DND-41 (cell line): Measurements from ENCODE around the gene CABYR.
A peak's percentile ranks its signal among the peaks of the same experiment; 100 is the strongest.

Experiments
- ATAC-seq: fragments of 200-7000 bp; cut with Tn5 transposase; 3 replicates; pipeline ENCODE4 v1.9.1; 2021; ENCODE audit warnings: low read depth; ENCODE audit not compliant: insufficient read depth
- DNase-seq: peaks from one replicate; pipeline ENCODE4 v3.0.0-alpha.2; 2020
- H2AFZ ChIP-seq: 2 replicates; pipeline ENCODE4 v1.6.0; 2012; ENCODE audit warnings: low read depth, low read length
- H3K27ac ChIP-seq: 2 replicates; pipeline ENCODE4 v1.5.1; 2012; ENCODE audit warnings: low read length, inconsistent platforms
- H3K27me3 ChIP-seq: fragments of 200-600 bp; sonication (generic); 2 replicates; pipeline ENCODE4 v1.6.0; 2012; ENCODE audit warnings: low read length, mild to moderate bottlenecking, inconsistent platforms; ENCODE audit not compliant: insufficient read depth, poor library complexity
- H3K36me3 ChIP-seq: 2 replicates; pipeline ENCODE4 v1.5.1; 2012; ENCODE audit warnings: low read length, inconsistent platforms; ENCODE audit not compliant: insufficient read depth
- H3K4me1 ChIP-seq: 2 replicates; pipeline ENCODE4 v1.5.1; 2012; ENCODE audit warnings: mild to moderate bottlenecking, low read length; ENCODE audit not compliant: insufficient read depth
- H3K4me2 ChIP-seq: 2 replicates; pipeline ENCODE4 v1.6.0; 2012; ENCODE audit warnings: mild to moderate bottlenecking, moderate library complexity, low read length, inconsistent platforms; ENCODE audit not compliant: insufficient read depth
- H3K4me3 ChIP-seq, 2 experiments: fragments of 200-600 bp in 1 of 2; shearing (Covaris generic) in 1 of 2; 2 replicates each; pipeline ENCODE4 v1.5.1; 2012 to 2016; ENCODE audit warnings: inconsistent platforms in 2 of 2, low read length in 2 of 2, mild to moderate bottlenecking in 2 of 2, low read depth in 1 of 2, moderate library complexity in 1 of 2
- H3K79me2 ChIP-seq: 2 replicates; pipeline ENCODE4 v1.6.0; 2012; ENCODE audit warnings: low read length, inconsistent platforms; ENCODE audit not compliant: insufficient read depth
- H3K9ac ChIP-seq: 2 replicates; pipeline ENCODE4 v1.6.0; 2012; ENCODE audit warnings: low read depth, mild to moderate bottlenecking, inconsistent platforms, low read length, moderate library complexity
- H3K9me3 ChIP-seq: 2 replicates; pipeline ENCODE4 v1.5.1; 2012; ENCODE audit warnings: low read length, moderate library complexity, mild to moderate bottlenecking, inconsistent platforms; ENCODE audit not compliant: insufficient read depth, severe bottlenecking
- H4K20me1 ChIP-seq: 2 replicates; pipeline ENCODE4 v1.6.0; 2012; ENCODE audit warnings: low read length; ENCODE audit not compliant: insufficient read depth
- CTCF ChIP-seq: IDR thresholded peaks from 2 replicates; pipeline ENCODE4 v1.5.1; 2012; ENCODE audit warnings: borderline replicate concordance, low read length, moderate library complexity, mild to moderate bottlenecking; ENCODE audit not compliant: poor library complexity, severe bottlenecking; ENCODE audit errors: extremely low read depth
- EZH2 ChIP-seq: IDR thresholded peaks from 3 replicates; pipeline ENCODE4 v1.6.1; 2012; ENCODE audit warnings: borderline replicate concordance, low read depth, mild to moderate bottlenecking, moderate library complexity, low read length, inconsistent platforms; ENCODE audit not compliant: severe bottlenecking

The CABYR gene

GRCh38 chr18:24111936-24112335 is 26.9 kb upstream of the CABYR start:
- Histone ChIP-seq H3K4me2 (no peak overlapping the region), H3K79me2 (no peaks in the 10 kb centered on the region), H3K9me3 (no peaks in the 10 kb centered on the region), H3K36me3 (peaks cover 29% of the 10 kb centered on the region), H3K9ac (no peak overlapping the region), H2AFZ (no peak overlapping the region), H3K27ac (no peak overlapping the region), H3K4me1 (no peaks in the 10 kb centered on the region), H3K4me3 (no peak overlapping the region), H4K20me1 (peaks cover 2% of the 10 kb centered on the region; the same call in 1 of the 2 replicates), H3K27me3 (no peaks in the 10 kb centered on the region)
- TF ChIP-seq CTCF (peak; percentile 10), EZH2 (no peak)
- DNase-seq (no peak), ATAC-seq (0 out of 3 replicates have a peak, but pooled peaks have one; percentile 37)

- Histone ChIP-seq H3K4me1 (no peaks in the 10 kb centered on the region), H3K27me3 (no peaks in the 10 kb centered on the region), H4K20me1 (peaks cover 2% of the 10 kb centered on the region; the same call in 1 of the 2 replicates), H3K36me3 (peaks cover 33% of the 10 kb centered on the region), H3K9me3 (no peaks in the 10 kb centered on the region), H3K9ac (no peak overlapping the region), H3K4me2 (no peak overlapping the region), H3K27ac (no peak overlapping the region), H3K79me2 (no peaks in the 10 kb centered on the region), H2AFZ (no peak overlapping the region), H3K4me3 (no peak overlapping the region)
- ATAC-seq (no peak), DNase-seq (no peak)
- TF ChIP-seq CTCF (no peak), EZH2 (no peak)
These were observed 26.4 kb upstream of the CABYR start for GRCh38 chr18:24112464-24112863.

GRCh38 chr18:24112874-24113615 is 25.8 kb upstream of the CABYR start:
- no peak for DNase-seq
- peaks cover 34% of the 10 kb centered on the region for H3K36me3 ChIP-seq
- no peak overlapping the region for H3K9ac ChIP-seq
- H3K79me2 ChIP-seq, result no peaks in the 10 kb centered on the region
- H3K27me3 ChIP-seq, result no peaks in the 10 kb centered on the region
- no peak overlapping the region for H2AFZ ChIP-seq
- ATAC-seq, result no peak
- no peak overlapping the region for H3K27ac ChIP-seq
- H3K4me3 ChIP-seq, result no peak overlapping the region
- peaks cover 2% of the 10 kb centered on the region; the same call in 1 of the 2 replicates for H4K20me1 ChIP-seq
- H3K4me2 ChIP-seq, result no peak overlapping the region
- TF ChIP-seq EZH2, result no peak
- TF ChIP-seq CTCF, result no peak
- no peaks in the 10 kb centered on the region for H3K9me3 ChIP-seq
- no peaks in the 10 kb centered on the region for H3K4me1 ChIP-seq
